Right atrium auricular region (tissue), 2 donors: ENCODE measurements around the gene GMFB. TPM values are rescaled to one million over a fixed set of nuclear protein-coding genes. Genes with fewer than 3 reads are reported as not detected.

ENCODE experiments used
- DNase-seq: peaks from one replicate; pipeline ENCODE4 v3.0.0-alpha.2; 2019; ENCODE audit warnings: low spot score
- H3K27ac ChIP-seq, 2 donors: fragments of 200-600 bp; sonication (generic); 1 replicate in 1 of 2; 2 replicates in 1 of 2; pipeline ENCODE4 v1.5.1; 2016 to 2019
- H3K27me3 ChIP-seq, 2 donors: fragments of 200-600 bp; sonication (generic); one replicate each; pipeline versions ENCODE4 v1.5.1 to v1.6.0; 2017 to 2019
- H3K36me3 ChIP-seq: fragments of 200-600 bp; sonication (generic); one replicate; pipeline ENCODE4 v1.5.1; 2016
- H3K4me1 ChIP-seq, 2 donors: fragments of 200-600 bp; sonication (generic); one replicate each; pipeline versions ENCODE4 v1.5.1 to v1.6.0; 2017 to 2019
- H3K4me3 ChIP-seq, 2 donors: fragments of 200-600 bp; sonication (generic); 1 replicate in 1 of 2; 2 replicates in 1 of 2; pipeline ENCODE4 v1.5.1; 2017 to 2019; ENCODE audit warnings: mild to moderate bottlenecking in 1 of 2, moderate library complexity in 1 of 2
- H3K9me3 ChIP-seq, 2 donors: fragments of 200-600 bp; sonication (generic); one replicate each; pipeline ENCODE4 v1.5.1; 2019
- CTCF ChIP-seq, 2 donors: fragments of 200-600 bp; sonication (generic); IDR thresholded peaks; one replicate each; pipeline ENCODE4 v1.5.1; 2019; ENCODE audit warnings: antibody characterized with exemption in 2 of 2
- total RNA-seq, 2 donors: library from RNA; depleted of rRNA; stranded (reverse); fragments of >200 nt; gene quantifications; one replicate each; pipeline ENCODE4 v1.1.0, GENCODE V29; 2016

GMFB gene
- total RNA-seq, 2 donors from 2014 or later = 28.0 to 29.4 TPM

GRCh38 chr14:54532111-54533012 lies 43.6 kb upstream of the GMFB start:
- Histone ChIP-seq H3K36me3 (peaks cover 9% of the 10 kb centered on the region), H3K27ac (no peak overlapping the region), H3K4me3 (no peak overlapping the region), H3K9me3 (no peaks in the 10 kb centered on the region), H3K27me3 (no peaks in the 10 kb centered on the region), H3K4me1 (peaks cover 0 to 11% of the 10 kb centered on the region in 2 donors)
- TF ChIP-seq CTCF (IDR thresholded peaks at IDR 0.05) = no peak
- no peak for DNase-seq

DNA sequence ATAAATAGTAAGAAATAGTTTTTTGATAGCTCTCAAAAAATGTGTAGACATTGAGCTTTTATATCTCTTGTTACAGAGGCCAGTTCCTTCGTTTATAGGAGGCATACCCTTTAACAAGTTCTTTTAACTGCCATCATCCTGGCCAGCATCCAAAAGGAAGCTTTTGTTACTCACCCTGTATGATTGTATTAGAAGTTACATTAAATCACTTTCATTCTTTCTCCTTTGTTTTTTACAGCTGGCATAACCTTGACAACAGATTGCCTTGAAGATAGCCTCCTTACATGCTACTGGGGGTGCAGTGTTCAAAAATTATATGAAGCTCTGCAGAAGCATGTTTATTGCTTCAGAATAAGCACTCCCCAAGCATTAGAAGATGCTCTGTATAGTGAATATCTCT lies 41.0 kb upstream of the GMFB start:
- Histone ChIP-seq H3K4me1 (peaks cover 0 to 4% of the 10 kb centered on the region in 2 donors), H3K27me3 (no peaks in the 10 kb centered on the region), H3K36me3 (peaks cover 20% of the 10 kb centered on the region), H3K27ac (no peak overlapping the region), H3K9me3 (no peaks in the 10 kb centered on the region), H3K4me3 (no peak overlapping the region)
- no peak for DNase-seq
- TF ChIP-seq CTCF (IDR thresholded peaks at IDR 0.05) = no peak

DNA sequence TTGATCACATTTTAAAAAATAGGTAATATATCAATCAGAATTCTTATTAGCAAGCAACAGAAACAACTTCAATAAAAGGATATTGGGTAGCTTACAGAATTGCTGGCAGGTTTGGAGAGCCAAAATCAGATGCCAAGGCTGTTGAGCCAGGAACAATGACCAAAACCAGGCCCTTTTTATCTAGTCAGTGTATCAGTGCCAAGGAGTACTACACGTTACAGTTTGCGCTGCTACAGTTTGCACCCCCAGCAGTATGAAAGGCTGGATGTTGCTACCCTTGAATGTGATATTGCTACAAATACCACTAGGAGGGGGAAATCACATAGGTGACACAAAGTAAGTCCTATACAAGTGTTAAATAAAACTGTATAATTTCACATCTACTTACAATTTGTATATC lies 40.2 kb upstream of the GMFB start:
- H3K4me3 ChIP-seq = no peak overlapping the region
- TF ChIP-seq CTCF (IDR thresholded peaks at IDR 0.05) = no peak
- no peak overlapping the region for H3K27ac ChIP-seq
- H3K27me3 ChIP-seq = no peaks in the 10 kb centered on the region
- DNase-seq = no peak
- H3K9me3 ChIP-seq = no peaks in the 10 kb centered on the region
- peaks cover 28% of the 10 kb centered on the region for H3K36me3 ChIP-seq
- peaks cover 0 to 4% of the 10 kb centered on the region in 2 donors for H3K4me1 ChIP-seq

DNA sequence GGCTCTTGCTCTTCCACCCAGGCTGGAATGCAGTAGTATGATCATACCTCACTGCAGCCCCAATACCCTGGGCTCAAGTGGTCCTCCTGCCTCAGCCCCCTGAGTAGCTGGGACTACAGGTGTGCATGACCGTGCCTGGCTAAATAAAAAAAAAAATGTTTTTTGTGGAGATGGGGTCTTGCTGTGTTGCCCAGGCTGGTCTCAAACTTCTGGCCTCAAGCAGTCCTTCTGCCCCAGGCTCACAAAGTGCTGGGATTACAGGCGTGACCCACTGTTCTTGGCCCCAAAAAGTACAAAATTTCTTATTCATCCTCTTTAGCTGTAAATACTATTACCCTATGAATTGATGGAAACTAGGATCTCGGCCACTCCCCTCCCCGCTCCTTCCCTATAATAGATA lies 35.6 kb upstream of the GMFB start:
- no peak for TF ChIP-seq CTCF (IDR thresholded peaks at IDR 0.05)
- Histone ChIP-seq H3K27ac (no peak overlapping the region), H3K36me3 (peaks cover 40% of the 10 kb centered on the region), H3K4me3 (no peak overlapping the region), H3K9me3 (no peaks in the 10 kb centered on the region), H3K4me1 (no peaks in the 10 kb centered on the region), H3K27me3 (no peaks in the 10 kb centered on the region)
- DNase-seq = no peak

- Histone ChIP-seq H3K4me1 (peaks cover 0 to 14% of the 10 kb centered on the region in 2 donors), H3K27ac (no peak overlapping the region), H3K4me3 (no peak overlapping the region), H3K9me3 (peaks cover 0 to 10% of the 10 kb centered on the region in 2 donors), H3K27me3 (no peaks in the 10 kb centered on the region), H3K36me3 (peaks cover 6% of the 10 kb centered on the region)
- no peak for DNase-seq
- TF ChIP-seq CTCF (IDR thresholded peaks at IDR 0.05) = no peak
These were observed 27.9 kb upstream of the GMFB start for GRCh38 chr14:54516709-54517108.
